Measurements from ENCODE around the gene TCAF1.

Gene TCAF1

DNA sequence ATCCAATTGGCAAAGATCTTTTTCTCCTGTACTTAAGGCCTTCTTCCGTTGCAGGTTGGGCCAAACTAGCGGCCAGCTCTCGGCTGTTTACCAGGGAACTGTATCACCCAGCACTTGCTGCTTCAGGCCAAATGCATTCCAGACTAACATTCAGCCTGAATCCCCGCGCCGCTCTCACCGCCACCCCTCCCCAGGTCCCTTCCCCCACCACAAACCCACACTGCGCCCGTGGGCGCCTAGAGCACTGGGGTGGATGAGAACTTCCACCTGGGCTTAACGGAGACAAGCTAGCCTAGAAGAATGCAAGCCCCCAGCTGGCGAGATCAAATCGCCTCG is 676 bp downstream of the TCAF1 start:
- TF ChIP-seq, protein P1, sequence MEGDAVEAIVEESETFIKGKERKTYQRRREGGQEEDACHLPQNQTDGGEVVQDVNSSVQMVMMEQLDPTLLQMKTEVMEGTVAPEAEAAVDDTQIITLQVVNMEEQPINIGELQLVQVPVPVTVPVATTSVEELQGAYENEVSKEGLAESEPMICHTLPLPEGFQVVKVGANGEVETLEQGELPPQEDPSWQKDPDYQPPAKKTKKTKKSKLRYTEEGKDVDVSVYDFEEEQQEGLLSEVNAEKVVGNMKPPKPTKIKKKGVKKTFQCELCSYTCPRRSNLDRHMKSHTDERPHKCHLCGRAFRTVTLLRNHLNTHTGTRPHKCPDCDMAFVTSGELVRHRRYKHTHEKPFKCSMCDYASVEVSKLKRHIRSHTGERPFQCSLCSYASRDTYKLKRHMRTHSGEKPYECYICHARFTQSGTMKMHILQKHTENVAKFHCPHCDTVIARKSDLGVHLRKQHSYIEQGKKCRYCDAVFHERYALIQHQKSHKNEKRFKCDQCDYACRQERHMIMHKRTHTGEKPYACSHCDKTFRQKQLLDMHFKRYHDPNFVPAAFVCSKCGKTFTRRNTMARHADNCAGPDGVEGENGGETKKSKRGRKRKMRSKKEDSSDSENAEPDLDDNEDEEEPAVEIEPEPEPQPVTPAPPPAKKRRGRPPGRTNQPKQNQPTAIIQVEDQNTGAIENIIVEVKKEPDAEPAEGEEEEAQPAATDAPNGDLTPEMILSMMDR (IDR thresholded peaks at IDR 0.05; ENCODE audit: low read depth, low read length) = no peak
- DNase-seq (ENCODE audit: extremely low read depth, low read depth) = no peak

DNA sequence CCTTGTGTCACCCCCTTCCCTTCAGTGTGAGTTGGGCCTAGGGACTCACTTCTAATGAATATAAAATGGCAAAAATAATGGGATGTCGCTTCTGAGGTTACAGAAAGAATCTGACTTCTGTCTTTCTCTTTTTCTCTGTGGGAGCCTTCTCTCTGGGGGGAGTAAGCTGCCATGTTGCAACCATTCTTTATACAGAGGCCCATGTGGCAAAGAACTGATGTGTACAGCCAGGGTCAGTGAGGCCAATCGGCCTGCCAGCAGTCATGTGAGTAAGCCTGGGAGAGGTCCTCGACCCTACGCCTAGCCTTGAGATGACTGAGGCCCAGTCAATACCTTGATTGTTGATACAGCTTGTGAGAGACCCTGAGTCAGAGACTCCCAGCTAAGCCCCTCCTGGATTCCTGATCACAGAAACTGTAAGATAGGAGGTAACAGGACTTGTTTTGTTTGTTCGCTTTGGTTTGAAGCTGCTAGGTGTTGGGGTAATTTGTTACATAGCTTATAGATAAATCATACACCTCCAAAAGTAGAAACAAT is 1.7 kb downstream of the TCAF1 start:
- TF ChIP-seq, protein P1 (IDR thresholded peaks at IDR 0.05; ENCODE audit: low read depth, low read length) = no peak
- DNase-seq (ENCODE audit: extremely low read depth, low read depth) = no peak

DNA sequence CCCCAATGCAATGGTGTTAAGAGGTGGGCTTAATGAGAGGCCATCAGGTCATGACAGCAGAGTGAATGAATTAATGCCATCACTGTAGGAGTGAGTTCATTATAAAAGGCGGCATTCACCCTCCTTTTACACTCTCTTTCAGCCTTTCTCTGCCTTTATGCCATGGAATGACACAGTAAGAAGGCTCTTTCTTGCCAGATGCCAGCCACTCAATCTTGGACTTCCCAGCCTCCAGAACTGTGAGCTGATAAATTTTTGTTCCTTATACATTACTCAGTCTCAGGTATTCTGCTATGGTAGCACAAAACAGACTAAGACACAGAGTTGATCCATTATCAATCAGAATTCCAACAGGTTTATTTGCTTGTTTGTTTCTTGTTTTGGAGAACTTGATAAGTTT is 3.2 kb downstream of the TCAF1 start:
- no peak for DNase-seq (ENCODE audit: extremely low read depth, low read depth)
- TF ChIP-seq, protein P1 (IDR thresholded peaks at IDR 0.05; ENCODE audit: low read depth, low read length) = no peak

DNA sequence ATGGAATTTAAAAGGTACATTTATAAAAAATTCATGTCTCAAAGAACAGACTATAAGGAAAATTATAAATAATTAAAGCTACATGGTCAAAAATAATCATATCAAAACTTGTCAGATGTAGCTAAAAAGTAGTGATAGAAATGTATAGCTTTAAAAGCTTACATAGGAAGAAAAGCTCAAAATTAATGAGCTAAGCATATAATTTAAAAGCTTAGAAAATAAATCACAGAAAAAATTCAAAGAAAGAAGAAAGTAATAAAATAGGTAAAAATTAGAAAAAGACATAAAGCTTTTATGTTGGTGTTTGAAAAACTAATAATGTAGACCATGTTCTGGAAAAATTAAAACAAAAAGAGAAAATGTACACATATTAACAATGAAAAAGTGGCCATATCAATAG is 5.3 kb downstream of the TCAF1 start:
- TF ChIP-seq, protein P1 (IDR thresholded peaks at IDR 0.05; ENCODE audit: low read depth, low read length) = no peak
- no peak for DNase-seq (ENCODE audit: extremely low read depth, low read depth)

DNA sequence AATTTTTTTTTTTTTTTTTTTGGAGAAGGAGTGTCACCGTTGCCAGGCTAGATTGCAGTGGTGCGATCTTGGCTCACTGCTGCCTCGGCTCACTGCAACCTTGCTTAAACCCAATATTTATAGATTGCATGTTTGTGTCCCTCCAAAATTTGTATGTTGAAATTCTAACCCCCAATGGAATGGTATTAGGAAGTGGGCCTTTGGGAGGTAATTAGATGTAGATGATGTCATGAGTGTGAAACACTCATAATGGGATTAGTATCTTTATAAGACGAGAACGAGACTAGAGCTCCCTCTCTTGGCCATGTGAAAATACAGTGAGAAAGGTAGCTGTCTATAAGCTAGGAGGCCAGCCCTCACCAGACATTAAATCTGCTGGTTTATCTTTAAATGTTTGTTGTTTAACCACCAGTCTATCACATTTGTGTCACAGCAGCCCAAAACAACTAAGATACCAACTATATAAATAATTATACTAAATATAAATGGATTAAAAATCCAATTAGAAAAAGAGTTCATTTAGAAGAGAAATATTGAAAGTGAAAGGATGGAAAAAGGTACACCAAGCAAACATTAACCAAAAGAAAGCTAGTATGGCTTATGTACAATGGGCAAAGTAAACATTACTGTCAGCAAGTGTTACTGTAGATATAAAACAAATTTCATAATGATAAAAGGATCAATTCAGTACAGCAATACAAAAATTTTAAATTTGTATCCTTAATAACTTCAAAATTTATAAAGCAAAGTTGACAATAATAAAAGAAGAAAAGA is 9.3 kb downstream of the TCAF1 start:
- TF ChIP-seq, protein P1 (IDR thresholded peaks at IDR 0.05; ENCODE audit: low read depth, low read length) = 0 out of 2 replicates have a peak, but pooled peaks have one; percentile 1
- no peak for DNase-seq (ENCODE audit: extremely low read depth, low read depth)

DNA sequence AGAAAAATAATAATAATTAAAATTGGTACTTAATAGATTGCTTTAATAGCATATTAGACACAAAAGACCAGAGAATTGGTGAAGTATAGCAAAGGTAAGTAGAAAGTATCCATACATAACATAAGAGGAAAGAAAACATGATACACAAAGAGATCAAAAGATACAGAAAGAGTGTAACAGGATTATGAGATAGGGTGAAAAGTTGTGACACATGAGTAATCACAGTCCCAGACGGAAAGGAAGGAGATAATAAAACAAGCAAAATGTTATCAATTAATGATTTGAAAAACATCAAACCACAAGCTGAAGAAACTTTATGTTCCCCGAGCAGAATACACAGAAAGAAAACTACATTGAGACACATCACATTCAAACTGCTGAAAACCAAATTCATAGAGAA is 10.5 kb downstream of the TCAF1 start:
- TF ChIP-seq, protein P1 (IDR thresholded peaks at IDR 0.05; ENCODE audit: low read depth, low read length) = no peak
- DNase-seq (ENCODE audit: extremely low read depth, low read depth) = no peak

DNA sequence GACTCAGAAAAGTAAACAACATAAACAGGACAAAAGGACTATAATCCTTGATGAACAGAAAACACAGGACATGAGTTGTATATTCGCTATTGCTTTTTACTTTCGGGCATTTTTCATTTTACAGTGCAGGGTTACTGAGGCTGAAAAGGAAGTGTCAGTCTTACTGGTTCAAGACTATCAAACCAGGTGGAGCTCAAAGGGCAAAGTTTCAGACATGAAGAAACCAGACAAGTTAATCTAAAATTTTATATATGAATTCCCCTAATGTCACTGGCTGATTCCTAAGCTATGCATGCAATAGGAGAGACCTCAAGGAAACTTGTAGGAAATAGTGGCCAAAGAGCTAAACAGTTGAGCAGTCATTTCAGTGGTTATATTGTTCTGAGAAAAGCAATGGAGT is 11.4 kb downstream of the TCAF1 start:
- no peak for DNase-seq (ENCODE audit: extremely low read depth, low read depth)
- TF ChIP-seq, protein P1 (IDR thresholded peaks at IDR 0.05; ENCODE audit: low read depth, low read length) = no peak

Measured in AG09319 (cell line).